ENCODE data around the gene MARCHF4.
"Not testable (repeated sequence)": the region's sequence is repeated elsewhere in the genome, so short reads cannot be mapped to it uniquely, and the experiment has no call there.

The MARCHF4 gene

DNA sequence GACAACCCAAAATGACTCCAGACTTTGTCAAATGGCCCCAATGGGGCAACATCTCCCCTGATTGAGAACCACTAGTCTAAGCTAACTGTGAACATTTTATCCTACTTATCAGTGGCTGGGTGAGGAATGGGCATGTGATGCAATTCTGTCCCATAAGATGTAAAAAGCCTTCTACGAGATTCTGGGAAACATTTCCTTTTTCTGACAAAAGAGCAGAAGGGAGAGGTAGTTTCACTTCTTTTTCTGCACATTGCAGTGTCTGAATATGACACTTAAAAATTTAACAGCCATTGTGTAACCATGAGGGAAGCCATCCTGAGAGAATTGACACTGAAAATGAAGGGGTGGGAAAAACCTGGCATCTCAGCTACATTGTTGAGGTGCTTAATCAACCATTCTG lies 17.3 kb upstream of the MARCHF4 start:
- DNase-seq: no peak

DNA sequence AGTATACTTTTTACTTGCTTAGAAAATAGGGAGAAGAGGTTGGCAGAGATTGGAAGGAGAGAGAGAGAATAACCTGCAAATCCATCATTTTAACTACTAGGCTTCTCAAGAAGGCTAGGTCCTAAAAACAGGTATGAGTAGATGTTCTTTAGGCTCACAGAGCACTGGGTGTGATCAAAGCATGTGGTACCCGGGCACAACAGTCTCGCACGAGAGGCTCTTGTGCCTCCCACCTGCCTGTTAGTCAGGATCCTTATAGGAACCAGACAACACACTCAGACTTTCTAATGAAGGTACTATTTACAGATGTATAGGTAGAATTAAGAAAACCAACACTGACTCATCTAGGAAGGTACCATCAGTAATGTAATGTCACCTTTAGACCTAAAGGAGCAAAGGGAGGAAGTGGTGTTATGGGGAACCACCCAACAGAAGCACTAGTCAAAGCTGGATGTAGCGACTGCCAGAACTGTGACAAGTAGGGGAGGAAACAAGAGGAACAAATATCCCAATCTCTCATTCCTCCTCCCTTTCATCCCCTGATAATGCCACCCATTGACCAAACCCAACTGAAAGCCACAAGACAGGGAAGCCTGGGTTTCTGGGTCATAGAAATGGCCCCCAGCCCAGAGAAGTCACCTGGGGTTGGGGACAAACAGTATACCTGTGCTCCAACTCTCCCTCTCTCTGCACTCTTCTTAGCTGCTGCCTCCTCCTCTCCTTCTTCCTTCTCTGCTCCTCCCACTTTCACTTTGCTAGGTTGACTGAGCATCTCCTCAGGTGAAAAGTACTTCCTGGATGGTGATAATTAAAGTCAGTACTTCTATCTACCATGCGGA lies 16.0 kb upstream of the MARCHF4 start:
- DNase-seq: peak; percentile 17

GRCh38 chr2:216387262-216387661 lies 15.0 kb upstream of the MARCHF4 start:
- no peak for DNase-seq

GRCh38 chr2:216385478-216385877 lies 13.2 kb upstream of the MARCHF4 start:
- DNase-seq: no peak

- DNase-seq: not testable (repeated sequence)
Measured at GRCh38 chr2:216384409-216384808, 12.1 kb upstream of the MARCHF4 start.

DNA sequence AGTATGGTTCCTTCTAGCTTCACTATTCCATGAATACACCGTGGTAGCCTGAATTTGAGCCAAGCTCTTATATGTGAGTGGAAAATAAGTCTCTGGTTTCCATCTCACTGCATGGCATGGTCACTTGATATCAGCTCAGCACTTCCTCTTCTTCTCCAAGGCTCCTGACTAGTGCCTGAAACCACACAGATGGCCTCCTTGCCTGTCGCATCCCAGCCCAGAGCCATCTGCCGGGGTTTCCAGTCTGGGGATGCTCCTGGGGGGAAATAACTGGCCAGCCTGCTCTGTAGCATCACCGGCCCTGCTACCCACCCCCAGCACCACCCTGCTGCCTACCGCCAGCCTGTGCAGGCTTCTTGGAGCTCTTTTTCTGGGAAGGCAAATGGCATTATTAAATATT lies 7.7 kb upstream of the MARCHF4 start:
- no peak for DNase-seq

DNA sequence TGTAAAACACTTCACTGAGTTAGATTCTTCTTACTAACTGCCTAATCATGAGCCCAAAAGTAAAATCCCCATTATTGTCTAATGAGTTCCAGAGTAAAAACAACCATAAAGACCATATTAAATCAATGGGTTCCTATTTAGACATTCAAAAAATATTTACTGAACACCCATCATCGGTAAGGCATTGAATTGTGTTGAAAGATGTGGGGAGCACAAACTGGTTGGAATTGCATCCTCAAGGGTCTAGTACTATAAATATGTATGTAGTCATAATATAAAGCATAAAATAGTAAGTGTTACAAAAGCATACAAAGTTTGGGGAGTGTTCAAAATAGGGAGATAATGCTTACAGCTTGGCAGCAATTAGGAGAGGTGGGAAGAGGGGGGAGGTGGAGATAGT lies 3.0 kb upstream of the MARCHF4 start:
- no peak for DNase-seq

DNA sequence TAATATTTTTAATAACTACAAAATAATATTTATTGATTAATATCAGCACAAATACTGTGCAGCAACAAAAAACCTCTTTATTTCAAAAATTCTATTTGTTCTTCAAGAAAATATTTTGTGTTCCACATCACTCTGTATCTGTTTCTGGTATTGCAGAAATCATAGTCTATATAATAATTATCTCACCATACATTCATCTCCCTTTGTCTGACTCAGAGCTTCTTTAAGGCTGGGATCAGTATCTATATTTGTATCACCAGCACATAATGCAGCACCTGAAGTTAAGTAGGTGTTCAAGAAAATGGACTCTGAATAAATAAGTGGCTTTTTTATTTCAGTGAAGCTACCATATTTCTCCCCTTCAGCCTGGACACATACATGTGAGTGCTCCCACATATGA lies 1.6 kb upstream of the MARCHF4 start:
- no peak for DNase-seq

DNA sequence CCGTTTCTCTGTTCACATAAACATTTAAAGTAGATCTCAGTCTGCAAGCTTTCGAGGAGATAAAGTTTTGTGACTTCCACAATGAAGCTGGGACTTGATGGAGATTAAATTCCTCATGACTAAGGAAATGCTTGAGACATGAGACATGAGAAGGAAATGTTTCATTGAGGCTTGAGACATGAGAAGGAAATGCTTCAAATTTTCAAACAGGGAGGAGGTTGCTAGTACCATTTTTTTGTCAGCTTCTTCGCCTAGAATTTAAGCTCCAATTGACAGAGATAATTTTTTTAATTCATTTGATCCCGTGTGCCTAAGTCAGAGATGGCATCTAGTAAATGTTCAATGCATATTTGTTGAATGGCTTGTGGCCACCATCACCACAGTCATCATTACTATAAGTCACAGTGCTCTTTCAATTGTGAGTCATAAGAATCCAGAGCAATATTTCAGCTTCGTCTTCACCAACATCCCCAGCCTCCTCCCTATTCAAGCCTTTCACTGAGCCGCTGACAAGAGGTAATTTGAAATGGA lies 543 bp upstream of the MARCHF4 start:
- DNase-seq: no peak

- DNase-seq: no peak
Measured at GRCh38 chr2:216370961-216371712, 1.1 kb downstream of the MARCHF4 start.

DNA sequence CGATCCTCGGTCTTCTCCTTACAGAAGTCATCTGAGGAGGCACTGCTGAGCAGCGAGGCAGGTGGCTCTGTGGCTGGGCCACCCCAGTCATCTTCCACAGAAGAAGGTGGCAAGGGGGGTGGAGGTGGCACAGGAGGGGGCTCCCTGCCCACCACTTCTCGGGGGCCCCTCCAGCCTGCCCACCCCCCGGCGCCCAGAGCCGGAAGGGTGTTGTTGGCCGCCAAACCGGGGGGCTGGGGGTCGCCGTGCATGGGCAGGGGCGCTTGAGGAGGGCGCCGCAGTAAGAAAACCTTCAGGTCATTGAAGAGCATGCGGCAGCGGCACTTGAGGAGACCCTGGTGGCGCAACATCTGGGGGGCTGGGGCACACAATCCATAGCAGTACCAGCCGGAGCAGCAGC lies 2.5 kb downstream of the MARCHF4 start:
- DNase-seq: no peak

- no peak for DNase-seq
Measured at GRCh38 chr2:216366777-216367471, 5.4 kb downstream of the MARCHF4 start.

DNA sequence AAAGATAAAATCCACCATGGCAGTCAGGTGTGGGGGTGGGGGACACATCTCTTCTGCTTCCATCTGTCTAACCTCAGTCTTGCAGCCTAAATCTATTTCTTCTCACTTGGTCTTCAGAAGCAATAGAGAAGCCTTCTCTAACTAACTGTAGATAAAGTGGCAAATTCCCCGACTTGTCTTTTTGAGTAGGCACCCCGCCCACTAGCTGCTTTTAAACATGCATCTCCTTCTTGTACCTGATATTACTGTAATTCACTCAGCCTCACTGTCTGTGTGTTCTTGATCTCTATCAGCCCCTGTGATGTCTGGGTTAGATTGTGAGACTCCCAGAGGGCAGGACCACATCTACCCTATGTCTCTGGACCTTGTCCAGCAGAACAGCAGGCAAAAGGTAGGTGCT lies 6.8 kb downstream of the MARCHF4 start:
- no peak for DNase-seq

GRCh38 chr2:216363221-216363620 lies 9.1 kb downstream of the MARCHF4 start:
- DNase-seq: no peak

DNA sequence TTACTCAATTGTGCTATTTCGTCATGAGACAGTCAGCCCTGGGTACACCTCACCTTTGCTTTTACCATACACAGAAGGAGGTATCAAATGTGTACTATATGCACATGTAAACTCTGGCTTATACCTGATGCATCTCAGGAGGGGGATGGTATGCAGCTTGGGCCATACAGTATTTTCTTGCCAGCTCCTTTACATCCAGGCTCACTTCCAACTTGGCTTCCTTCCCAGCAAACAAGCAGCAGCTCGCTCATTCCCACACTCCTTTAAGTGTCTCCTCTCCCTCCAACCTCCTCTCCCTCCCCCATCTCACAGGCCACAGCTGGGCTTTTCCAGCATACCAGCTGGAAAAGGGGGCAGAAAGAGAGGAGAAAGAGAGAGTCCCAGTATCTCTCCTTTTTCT lies 9.6 kb downstream of the MARCHF4 start:
- DNase-seq: no peak

DNA sequence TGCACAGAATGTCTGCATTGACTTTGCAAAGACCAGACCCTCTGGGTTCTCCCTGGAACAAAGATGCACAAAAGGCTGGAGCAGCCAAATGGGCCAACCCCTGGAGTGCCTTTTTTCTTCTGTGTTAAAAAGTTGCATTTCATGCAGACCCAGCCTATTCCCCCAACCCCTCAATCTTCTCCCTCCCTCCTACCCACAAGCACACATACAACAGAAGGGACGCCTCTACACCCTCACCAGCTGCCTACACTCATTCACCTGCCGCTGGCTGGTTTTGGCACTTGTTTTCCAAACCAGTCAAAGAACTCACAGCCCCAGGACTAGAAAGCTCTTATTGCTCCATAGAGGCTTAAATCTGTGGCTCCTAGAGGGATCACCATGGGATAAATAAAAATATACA lies 16.6 kb downstream of the MARCHF4 start:
- no peak for DNase-seq

DNA sequence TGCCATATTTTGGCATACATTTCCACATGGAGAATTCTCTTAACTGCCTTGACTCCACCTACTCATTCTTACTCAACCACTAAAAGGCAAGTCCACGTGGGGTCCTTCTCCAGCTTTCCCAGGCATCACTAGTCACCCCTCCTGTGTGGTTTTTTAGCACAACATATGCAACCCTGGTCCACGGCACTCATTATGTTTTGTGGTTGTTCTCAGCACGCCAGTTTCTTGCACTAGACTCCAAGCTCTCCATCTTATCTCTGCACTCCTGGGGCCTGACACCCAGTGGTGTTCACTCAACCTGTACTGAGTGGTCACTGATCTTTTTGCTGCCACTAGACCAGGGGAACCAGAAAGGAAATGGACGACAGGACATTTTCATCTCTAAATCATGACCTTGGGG lies 18.0 kb downstream of the MARCHF4 start:
- no peak for DNase-seq

DNA sequence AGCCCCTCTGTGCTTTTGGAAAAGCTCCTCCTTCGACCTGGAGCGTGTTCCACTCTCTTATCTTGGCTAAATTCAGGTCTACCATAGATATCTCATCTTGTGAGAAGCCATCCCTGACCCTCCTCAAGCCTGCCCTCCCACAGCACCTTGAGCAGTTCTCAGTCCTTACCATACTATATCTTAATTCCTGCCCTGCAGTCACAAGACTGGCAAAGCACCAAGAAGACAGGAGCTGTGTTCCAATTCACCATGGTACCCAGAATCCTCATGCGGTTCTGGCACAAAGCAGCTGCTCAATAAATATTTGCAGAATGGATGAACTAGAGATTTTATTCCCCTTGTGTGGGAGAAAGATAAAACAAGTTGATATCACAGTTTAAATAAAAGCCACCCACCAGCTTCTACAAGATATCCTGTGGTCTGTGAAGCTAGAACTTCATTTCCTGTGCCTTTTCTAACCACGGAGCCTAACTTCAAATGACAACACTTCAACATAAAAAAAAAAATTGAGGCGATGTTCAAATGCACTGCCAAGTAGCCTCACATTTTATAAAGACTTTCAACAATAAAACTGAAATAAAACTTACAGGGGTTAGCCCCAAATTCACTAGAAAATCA lies 19.5 kb downstream of the MARCHF4 start:
- no peak for DNase-seq

DNA sequence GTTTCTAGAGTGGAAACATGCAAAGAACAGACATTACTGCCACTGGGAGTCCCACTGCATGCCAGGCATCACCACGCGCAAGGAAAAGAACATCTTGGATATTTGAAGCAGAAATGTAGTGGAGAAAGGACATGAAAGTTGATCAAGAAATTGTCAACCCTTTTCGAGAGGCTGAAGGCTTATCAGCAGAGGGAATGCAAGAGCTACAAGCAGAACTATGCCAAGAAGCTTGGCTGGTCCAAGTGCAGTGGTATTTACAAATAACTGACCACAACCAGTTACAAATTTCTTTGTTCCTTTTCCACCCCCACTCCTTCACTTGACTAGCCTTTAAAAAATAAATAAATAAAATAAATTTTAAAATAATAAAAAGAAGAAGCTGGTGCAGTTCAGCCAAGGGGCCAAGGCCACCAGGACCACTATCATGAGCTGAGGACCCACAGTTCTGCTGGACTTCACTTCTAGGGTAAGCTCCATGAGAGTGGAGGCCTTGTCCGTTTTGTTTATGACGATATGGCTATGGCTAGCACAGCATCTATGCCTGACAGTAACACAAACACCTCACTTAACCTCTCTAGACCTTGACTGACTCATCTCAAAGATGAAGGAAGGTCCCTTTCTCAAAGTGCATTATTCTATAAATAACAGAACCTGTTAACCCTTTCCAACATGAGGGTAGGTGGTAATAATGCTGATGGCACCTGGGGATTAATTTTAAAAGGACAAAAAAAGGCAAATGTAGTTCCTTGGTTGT lies 20.9 kb downstream of the MARCHF4 start:
- DNase-seq: no peak

DNA sequence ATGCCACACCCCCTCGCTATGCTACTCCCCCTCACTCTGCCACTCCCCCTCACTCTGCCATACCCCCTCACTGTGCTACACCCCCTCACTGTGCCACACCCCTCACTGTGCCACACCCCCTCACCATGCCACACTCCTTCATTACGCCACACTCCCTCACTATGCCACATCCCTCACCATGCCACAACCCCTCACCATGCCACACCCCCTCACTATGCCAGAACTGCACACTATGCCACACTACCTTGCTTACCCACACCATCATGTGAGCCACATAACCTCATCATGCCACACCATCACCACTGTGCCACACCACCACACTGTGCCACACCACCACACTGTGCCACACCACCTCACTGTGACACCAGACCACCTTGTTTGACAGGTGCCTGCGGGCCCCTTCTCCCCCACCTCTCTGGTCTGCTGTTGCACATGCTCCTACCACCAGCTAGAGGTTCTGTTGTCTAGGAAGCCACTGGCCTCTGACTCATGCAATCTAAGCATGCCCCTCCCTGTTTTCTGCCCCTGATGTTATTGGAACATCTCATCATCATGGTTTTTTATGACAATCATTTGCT lies 22.0 kb downstream of the MARCHF4 start:
- peak; percentile 21 for DNase-seq

DNA sequence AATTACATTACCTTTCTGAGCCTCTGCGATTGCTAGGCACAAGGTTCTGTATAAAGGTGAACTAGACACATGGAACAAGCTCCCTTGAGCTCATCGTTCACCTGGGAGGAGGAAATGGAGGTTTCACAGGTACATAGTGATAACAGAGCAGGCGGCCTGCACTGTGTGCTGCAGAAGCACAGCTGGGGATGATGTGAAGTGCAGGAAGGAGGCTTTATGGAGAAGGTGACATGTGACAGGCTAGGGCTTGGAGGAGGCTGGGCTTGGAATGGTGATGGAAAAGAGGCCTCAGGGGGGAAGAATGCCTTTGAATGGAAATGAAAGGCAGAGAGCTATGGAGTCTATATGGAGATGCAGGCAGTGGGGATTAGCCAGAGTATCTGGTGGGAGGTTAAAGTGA lies 22.9 kb downstream of the MARCHF4 start:
- no peak for DNase-seq

GRCh38 chr2:216348756-216349308 lies 23.5 kb downstream of the MARCHF4 start:
- no peak for DNase-seq

Data from activated naive CD4-positive, alpha-beta T cell treated with Interleukin-2 at 50 U/mL for 16 hours (primary cell).